Measurements from ENCODE around the gene RFPL4AL1. TPM values are rescaled to one million over a fixed set of nuclear protein-coding genes. Genes with fewer than 3 reads are reported as not detected.

RFPL4AL1 gene
- total RNA-seq, 1 experiment from 2014 or later, result not detected

DNA sequence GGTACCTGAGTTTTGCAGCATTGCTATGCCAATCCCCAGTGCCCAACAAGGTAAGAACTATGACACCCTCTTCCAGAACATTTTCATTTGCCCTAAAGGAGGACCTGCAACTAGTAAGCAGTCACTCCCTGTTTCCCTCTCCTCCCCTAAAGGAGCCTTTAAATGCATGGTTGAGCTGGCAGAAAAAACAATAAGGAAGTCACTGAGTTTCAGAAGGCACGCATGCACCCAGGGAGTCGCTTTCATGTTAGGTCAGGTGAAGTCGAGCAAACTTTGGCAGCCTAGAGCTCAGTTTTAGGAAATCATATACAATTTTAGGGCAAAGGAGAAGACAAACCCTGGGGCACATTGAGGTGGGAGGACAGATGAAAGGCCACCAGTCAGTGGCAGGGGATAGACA, 51.1 kb downstream of the RFPL4AL1 start:
- BruUV-seq (replicated peaks), result no TSS peak
- POLR2A ChIA-PET (ENCODE audit: unreplicated experiment), result no interaction called here

More for the DNA sequence above, 51.1 kb downstream of the RFPL4AL1 start:
- Histone ChIP-seq H2AFZ (ENCODE audit: low read length) (no peak overlapping the region), H3K27ac (ENCODE audit: low read length) (no peak overlapping the region), H4K20me1 (ENCODE audit: low read length) (no peaks in the 10 kb centered on the region), H3K9me2 (replicated peaks; ENCODE audit: low read length) (no peaks in the 10 kb centered on the region), H3K4me2 (ENCODE audit: low read length) (no peak overlapping the region), H3K9me3 (ENCODE audit: low read length) (no peaks in the 10 kb centered on the region), H3K36me3 (ENCODE audit: low read depth, low read length) (no peaks in the 10 kb centered on the region), H3K27me3 (ENCODE audit: low read length) (peaks cover 50% of the 10 kb centered on the region), H3K79me2 (ENCODE audit: low read length) (no peaks in the 10 kb centered on the region), H3F3A (ENCODE audit: low read length, unreplicated experiment) (no peaks in the 10 kb centered on the region), H3K9ac (ENCODE audit: low read length) (no peak overlapping the region), H3K4me3 (ENCODE audit: low read length) (no peak overlapping the region), H3K4me1 (ENCODE audit: insufficient read depth, low read length) (no peaks in the 10 kb centered on the region)
- ATAC-seq (no peak), DNase-seq (no peak)
- TF ChIP-seq, protein P1, sequence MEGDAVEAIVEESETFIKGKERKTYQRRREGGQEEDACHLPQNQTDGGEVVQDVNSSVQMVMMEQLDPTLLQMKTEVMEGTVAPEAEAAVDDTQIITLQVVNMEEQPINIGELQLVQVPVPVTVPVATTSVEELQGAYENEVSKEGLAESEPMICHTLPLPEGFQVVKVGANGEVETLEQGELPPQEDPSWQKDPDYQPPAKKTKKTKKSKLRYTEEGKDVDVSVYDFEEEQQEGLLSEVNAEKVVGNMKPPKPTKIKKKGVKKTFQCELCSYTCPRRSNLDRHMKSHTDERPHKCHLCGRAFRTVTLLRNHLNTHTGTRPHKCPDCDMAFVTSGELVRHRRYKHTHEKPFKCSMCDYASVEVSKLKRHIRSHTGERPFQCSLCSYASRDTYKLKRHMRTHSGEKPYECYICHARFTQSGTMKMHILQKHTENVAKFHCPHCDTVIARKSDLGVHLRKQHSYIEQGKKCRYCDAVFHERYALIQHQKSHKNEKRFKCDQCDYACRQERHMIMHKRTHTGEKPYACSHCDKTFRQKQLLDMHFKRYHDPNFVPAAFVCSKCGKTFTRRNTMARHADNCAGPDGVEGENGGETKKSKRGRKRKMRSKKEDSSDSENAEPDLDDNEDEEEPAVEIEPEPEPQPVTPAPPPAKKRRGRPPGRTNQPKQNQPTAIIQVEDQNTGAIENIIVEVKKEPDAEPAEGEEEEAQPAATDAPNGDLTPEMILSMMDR (conservative IDR thresholded peaks at IDR 0.05; ENCODE audit: low read depth, low read length), result no peak
- TF ChIP-seq EZH2 (IDR thresholded peaks at IDR 0.05; ENCODE audit: low read length, unreplicated experiment), result no peak
- no peak for TF ChIP-seq EZH2phosphoT487 (IDR thresholded peaks at IDR 0.05; ENCODE audit: borderline replicate concordance, low read length)
- intact Hi-C loops (cut with micrococcal nuclease), result no loop called here
- CTCF ChIA-PET, result no interaction called here

Other genes starting within 250 kb of the RFPL4AL1 start
- gene SBK2, start 232.0 kb upstream of the RFPL4AL1 start, total RNA-seq (2014; rRNA removed), result not detected in 2 replicates
- 0.46 TPM in 1 of 2 replicates, not detected in the other for gene SBK3, start 223.6 kb upstream of the RFPL4AL1 start, total RNA-seq (2014; rRNA removed)
- 13.5 and 26.1 TPM in 2 replicates for gene ZNF579, start 188.3 kb upstream of the RFPL4AL1 start, total RNA-seq (2014; rRNA removed)
- 11.6 and 11.7 TPM in 2 replicates for gene FIZ1, start 169.6 kb upstream of the RFPL4AL1 start, total RNA-seq (2014; rRNA removed)
- 27.7 and 33.1 TPM in 2 replicates for gene ZNF524, start 168.8 kb upstream of the RFPL4AL1 start, total RNA-seq (2014; rRNA removed)
- gene ZNF865, start 163.5 kb upstream of the RFPL4AL1 start, total RNA-seq (2014; rRNA removed), result 5.5 and 8.2 TPM in 2 replicates
- gene ZNF784, start 144.6 kb upstream of the RFPL4AL1 start, total RNA-seq (2014; rRNA removed), result 9.0 and 18.0 TPM in 2 replicates
- gene ZNF580, start 128.1 kb upstream of the RFPL4AL1 start, total RNA-seq (2014; rRNA removed), result 15.2 and 23.9 TPM in 2 replicates
- 25.6 and 37.5 TPM in 2 replicates for gene ZNF581, start 125.5 kb upstream of the RFPL4AL1 start, total RNA-seq (2014; rRNA removed)
- gene CCDC106, start 120.9 kb upstream of the RFPL4AL1 start, total RNA-seq (2014; rRNA removed), result 36.0 and 41.4 TPM in 2 replicates
- gene U2AF2, start 114.1 kb upstream of the RFPL4AL1 start, total RNA-seq (2014; rRNA removed), result 343 and 360 TPM in 2 replicates
- 203 and 240 TPM in 2 replicates for gene EPN1, start 93.9 kb upstream of the RFPL4AL1 start, total RNA-seq (2014; rRNA removed)
- not detected in 2 replicates for gene NLRP9, start 30.7 kb upstream of the RFPL4AL1 start, total RNA-seq (2014; rRNA removed)
- not detected in 2 replicates for gene RFPL4A, start 10.0 kb upstream of the RFPL4AL1 start, total RNA-seq (2014; rRNA removed)
- 0.15 and 0.23 TPM in 2 replicates for gene NLRP11, start 62.9 kb downstream of the RFPL4AL1 start, total RNA-seq (2014; rRNA removed)
- not detected in 2 replicates for gene NLRP4, start 67.4 kb downstream of the RFPL4AL1 start, total RNA-seq (2014; rRNA removed)
- not detected in 2 replicates for gene NLRP13, start 163.2 kb downstream of the RFPL4AL1 start, total RNA-seq (2014; rRNA removed)
- gene NLRP8, start 178.7 kb downstream of the RFPL4AL1 start, total RNA-seq (2014; rRNA removed), result not detected in 2 replicates
- not detected in 2 replicates for gene NLRP5, start 217.7 kb downstream of the RFPL4AL1 start, total RNA-seq (2014; rRNA removed)

Measured in PC-3 (cell line).